ENCODE measurements around the gene ANKIB1. TPM values are rescaled to one million over a fixed set of nuclear protein-coding genes. Genes with fewer than 3 reads are reported as not detected.

The ANKIB1 gene
- total and polyA plus RNA-seq, 3 donors from 2014 or later, result 66.8 to 97.8 (median 84.4) TPM

GRCh38 chr7:92415225-92415624, 169.5 kb downstream of the ANKIB1 start:
- Histone ChIP-seq H3K4me3 (no peak overlapping the region), H3K27ac (no peak overlapping the region), H3K36me3 (ENCODE audit: low read depth, missing control alignments) (no peaks in the 10 kb centered on the region), H3K27me3 (no peaks in the 10 kb centered on the region), H3K9me3 (no peaks in the 10 kb centered on the region), H3K4me1 (no peaks in the 10 kb centered on the region)
- no peak for DNase-seq
- intact Hi-C loops (cut with DNase I; ENCODE audit: low total_unique reads), result no loop called here
- TF ChIP-seq, protein P1, sequence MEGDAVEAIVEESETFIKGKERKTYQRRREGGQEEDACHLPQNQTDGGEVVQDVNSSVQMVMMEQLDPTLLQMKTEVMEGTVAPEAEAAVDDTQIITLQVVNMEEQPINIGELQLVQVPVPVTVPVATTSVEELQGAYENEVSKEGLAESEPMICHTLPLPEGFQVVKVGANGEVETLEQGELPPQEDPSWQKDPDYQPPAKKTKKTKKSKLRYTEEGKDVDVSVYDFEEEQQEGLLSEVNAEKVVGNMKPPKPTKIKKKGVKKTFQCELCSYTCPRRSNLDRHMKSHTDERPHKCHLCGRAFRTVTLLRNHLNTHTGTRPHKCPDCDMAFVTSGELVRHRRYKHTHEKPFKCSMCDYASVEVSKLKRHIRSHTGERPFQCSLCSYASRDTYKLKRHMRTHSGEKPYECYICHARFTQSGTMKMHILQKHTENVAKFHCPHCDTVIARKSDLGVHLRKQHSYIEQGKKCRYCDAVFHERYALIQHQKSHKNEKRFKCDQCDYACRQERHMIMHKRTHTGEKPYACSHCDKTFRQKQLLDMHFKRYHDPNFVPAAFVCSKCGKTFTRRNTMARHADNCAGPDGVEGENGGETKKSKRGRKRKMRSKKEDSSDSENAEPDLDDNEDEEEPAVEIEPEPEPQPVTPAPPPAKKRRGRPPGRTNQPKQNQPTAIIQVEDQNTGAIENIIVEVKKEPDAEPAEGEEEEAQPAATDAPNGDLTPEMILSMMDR (IDR thresholded peaks at IDR 0.05), result no peak
- TF ChIP-seq POLR2A (IDR thresholded peaks at IDR 0.05), result no peak
- 94 to 95% methylated on average over 5 of the region's 5 CpGs for WGBS, 2 donors

DNA sequence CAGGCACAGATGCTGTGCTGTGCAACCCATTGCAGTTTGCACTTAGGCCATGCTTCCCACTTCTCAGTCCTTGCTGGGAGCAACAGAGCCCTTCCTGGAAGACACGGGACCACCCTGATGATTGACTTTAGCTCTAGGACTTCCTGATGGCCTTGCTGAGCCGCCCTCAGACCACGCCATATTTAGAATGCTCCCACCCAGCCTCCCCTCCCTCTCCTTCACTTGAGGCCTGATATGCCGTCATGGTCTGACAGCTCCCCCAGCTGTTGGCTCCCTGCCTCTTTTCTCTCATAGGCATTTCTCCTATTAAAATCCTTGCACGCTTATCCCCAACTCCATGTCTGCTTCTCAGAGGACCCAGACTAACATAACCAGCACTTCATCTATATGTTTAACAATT, 172.1 kb downstream of the ANKIB1 start:
- peak; percentile 53 for DNase-seq
- WGBS, 2 donors, result 60 to 73% methylated on average over 5 of the region's 5 CpGs
- Histone ChIP-seq H3K27ac (no peak overlapping the region), H3K36me3 (ENCODE audit: low read depth, missing control alignments) (no peaks in the 10 kb centered on the region), H3K4me3 (no peak overlapping the region), H3K9me3 (no peaks in the 10 kb centered on the region), H3K4me1 (no peaks in the 10 kb centered on the region), H3K27me3 (no peaks in the 10 kb centered on the region)
- no peak for TF ChIP-seq POLR2A (IDR thresholded peaks at IDR 0.05)
- TF ChIP-seq, protein P1 (IDR thresholded peaks at IDR 0.05), result no peak
- intact Hi-C loops (cut with DNase I; ENCODE audit: low total_unique reads), result no loop called here

DNA sequence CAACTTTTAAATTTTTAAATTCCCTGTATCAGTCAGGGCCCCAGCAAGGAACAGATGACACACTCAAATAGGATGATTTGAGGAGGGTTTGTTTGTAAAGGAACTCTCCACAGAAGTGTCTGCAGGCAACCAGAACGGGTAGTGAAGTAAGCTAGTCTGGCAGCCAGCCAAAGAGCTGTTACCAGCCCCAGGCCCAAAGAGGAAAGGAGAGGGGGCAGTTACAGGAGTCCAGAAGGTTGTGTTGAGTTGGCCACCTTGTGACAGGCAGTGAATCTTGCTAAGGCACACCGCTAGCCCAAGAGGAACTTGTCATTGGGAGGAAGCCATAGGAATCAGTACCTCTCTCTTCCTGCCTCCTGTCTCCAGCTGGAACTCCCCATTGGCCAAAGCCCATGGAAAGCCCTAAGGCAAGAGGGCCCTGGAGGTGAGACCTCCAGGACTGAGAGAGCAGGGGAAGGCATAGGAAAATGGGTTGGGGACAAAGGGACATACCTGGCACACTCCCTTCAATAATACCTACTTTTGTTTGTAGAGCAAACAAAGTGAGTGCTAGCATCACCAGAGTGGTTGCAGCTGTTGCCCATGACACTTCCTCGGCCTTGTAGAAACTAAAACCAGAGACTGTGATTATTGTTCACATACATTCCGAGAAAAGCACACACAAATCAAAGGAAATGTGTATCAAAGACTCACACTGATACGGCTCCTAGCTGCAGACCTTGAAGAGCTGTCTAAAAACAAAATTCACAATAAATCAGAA, 176.1 kb downstream of the ANKIB1 start:
- DNase-seq, result no peak
- H3K27me3 ChIP-seq, result no peaks in the 10 kb centered on the region
- H3K4me1 ChIP-seq, result no peaks in the 10 kb centered on the region
- H3K36me3 ChIP-seq (ENCODE audit: low read depth, missing control alignments), result no peaks in the 10 kb centered on the region
- H3K27ac ChIP-seq, result no peak overlapping the region
- 62 to 63% methylated on average over 5 of the region's 5 CpGs for WGBS, 2 donors
- no peak overlapping the region for H3K4me3 ChIP-seq
- no peak for TF ChIP-seq POLR2A (IDR thresholded peaks at IDR 0.05)
- TF ChIP-seq, protein P1 (IDR thresholded peaks at IDR 0.05), result no peak
- intact Hi-C loops (cut with DNase I; ENCODE audit: low total_unique reads), result no loop called here
- no peaks in the 10 kb centered on the region for H3K9me3 ChIP-seq

- Histone ChIP-seq H3K36me3 (ENCODE audit: low read depth, missing control alignments) (no peaks in the 10 kb centered on the region), H3K27me3 (no peaks in the 10 kb centered on the region), H3K27ac (no peak overlapping the region), H3K9me3 (no peaks in the 10 kb centered on the region), H3K4me3 (no peak overlapping the region), H3K4me1 (no peaks in the 10 kb centered on the region)
- intact Hi-C loops (cut with DNase I; ENCODE audit: low total_unique reads), result no loop called here
- 91 to 96% methylated on average over 6 of the region's 6 CpGs for WGBS, 2 donors
- TF ChIP-seq, protein P1 (IDR thresholded peaks at IDR 0.05), result no peak
- no peak for DNase-seq
These were observed 177.2 kb downstream of the ANKIB1 start for GRCh38 chr7:92422926-92423325.

- Histone ChIP-seq H3K4me3 (no peak overlapping the region), H3K27ac (no peak overlapping the region), H3K9me3 (no peaks in the 10 kb centered on the region), H3K27me3 (no peaks in the 10 kb centered on the region), H3K4me1 (no peaks in the 10 kb centered on the region), H3K36me3 (ENCODE audit: low read depth, missing control alignments) (no peaks in the 10 kb centered on the region)
- WGBS, 2 donors, result 64 to 73% methylated on average over 5 of the region's 5 CpGs
- no peak for TF ChIP-seq POLR2A (IDR thresholded peaks at IDR 0.05)
- TF ChIP-seq, protein P1 (IDR thresholded peaks at IDR 0.05), result no peak
- intact Hi-C loops (cut with DNase I; ENCODE audit: low total_unique reads), result no loop called here
- no peak for DNase-seq
These were observed 177.9 kb downstream of the ANKIB1 start for GRCh38 chr7:92423710-92424131.
